Hematopoietic multipotent progenitor cell treated with erythropoietin and hydrocortisone succinate and interleukin-3 and kit ligand, for 4 days (in vitro differentiated cells): Measurements from ENCODE around the gene EIF2B2.

Experiments used
- DNase-seq: peaks from one replicate; pipeline ENCODE4 v3.0.0-alpha.2; 2015

EIF2B2 gene

DNA sequence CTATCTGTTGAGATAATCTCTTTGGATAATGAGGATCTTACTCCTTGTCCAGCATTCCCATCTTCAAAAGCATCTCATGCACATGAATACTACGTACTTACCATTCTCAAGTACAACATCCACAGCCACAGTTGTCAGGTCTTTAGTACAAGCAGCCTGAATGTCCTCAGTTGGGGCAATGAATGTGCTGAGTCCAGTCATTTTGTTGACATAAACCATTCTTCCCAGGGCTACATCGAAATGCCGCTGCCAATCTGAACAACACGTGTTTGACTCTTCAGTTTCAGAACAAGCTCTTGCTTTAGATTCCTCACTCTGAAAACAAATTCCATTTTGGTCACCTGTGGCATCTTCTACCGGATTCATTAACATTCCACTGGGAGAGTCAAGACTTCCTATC, 43.6 kb downstream of the EIF2B2 start:
- no peak for DNase-seq

DNA sequence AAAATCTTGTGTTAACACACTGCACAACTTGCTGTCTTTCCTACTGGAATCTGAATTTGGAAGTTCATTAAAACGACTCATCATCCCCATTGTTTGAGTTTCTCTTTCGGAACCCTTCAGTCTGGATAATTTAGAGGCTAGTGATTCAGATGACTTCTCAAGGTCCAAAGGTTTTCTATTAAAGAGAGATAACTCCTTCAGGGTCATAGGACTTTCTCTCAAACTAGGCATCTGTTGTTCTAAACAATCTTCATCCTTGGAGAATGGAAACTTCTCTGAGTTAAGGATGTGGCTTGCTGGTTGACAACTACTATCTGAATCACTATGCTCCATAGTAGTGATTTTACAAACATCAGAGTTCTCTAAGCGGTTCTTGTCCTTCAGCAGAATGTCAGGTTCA, 44.2 kb downstream of the EIF2B2 start:
- DNase-seq = no peak

DNA sequence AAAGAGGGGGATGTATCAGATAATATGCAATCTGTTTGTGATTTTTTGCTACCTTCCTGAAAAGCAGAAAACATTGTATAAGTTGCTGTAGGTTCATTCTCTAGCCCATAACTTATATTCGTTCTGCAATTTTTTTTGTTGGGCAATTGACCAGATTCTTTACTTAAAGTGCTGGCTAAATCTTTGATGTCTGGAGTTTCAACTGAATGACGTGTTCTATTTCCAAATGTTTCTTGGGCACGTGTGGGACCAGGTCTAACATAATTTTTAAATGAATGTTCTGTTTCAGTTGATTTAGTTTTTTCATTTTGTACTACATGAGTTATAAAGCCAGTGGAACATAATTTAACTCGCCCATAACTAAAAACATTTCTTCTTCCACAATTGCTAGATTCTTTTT, 44.8 kb downstream of the EIF2B2 start:
- no peak for DNase-seq

DNA sequence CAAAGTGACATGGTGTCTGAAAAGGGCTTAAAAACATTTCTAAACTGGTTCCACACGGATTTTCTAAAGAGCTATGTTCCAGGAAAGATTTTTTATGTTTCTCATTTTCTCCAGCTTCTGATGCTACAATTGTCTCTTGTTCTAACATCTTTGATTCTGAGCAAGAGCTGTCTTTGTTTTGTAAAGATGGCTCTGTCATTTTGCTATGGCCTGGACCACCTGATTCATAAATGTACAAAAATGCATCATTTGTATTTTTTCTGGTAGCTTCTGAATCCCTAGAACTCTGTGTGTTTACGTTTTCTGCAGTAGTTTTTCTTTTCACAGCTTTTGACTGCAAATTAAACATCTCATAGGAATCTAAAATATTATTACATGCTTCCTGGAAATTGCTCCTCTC, 45.4 kb downstream of the EIF2B2 start:
- no peak for DNase-seq

DNA sequence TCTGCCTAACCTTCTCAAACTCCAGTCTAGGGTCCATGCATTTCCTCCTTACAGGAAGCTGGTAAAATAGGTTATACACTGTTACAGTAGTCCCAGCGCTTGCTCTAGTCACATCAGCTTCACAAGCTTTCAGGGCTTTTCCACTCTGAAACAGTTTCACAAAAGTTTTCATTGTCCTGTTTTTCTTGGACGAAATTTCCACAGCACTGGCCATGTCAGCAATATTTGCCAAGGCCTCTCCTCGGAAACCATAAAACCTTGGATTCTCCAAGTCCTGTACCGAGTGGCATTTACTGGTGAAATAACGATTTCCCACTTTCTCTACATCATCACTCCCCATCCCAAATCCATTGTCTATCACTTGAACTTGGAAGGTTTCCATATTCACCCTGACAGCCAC, 46.4 kb downstream of the EIF2B2 start:
- DNase-seq = no peak

DNA sequence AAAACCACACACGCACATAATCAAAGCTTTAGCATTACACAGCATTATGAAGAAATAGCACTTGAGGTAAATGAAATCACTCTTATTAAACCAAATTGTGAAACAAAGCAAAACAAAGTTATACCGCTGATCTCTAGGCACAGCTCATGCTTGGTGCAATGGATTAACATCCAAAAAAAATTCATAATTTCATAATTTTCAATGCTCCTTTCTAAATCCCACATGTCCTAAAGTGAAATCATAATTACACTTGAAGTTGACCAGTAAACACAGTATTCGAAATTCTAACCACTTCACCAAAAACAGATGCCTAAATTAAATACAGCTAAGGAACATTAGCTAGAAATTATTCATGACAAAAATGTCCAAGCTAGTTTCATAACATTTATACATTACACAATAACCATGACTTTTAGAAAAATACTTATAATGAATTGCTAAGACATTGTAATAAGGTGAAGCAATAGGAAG, 47.0 kb downstream of the EIF2B2 start:
- peak; percentile 36 for DNase-seq

DNA sequence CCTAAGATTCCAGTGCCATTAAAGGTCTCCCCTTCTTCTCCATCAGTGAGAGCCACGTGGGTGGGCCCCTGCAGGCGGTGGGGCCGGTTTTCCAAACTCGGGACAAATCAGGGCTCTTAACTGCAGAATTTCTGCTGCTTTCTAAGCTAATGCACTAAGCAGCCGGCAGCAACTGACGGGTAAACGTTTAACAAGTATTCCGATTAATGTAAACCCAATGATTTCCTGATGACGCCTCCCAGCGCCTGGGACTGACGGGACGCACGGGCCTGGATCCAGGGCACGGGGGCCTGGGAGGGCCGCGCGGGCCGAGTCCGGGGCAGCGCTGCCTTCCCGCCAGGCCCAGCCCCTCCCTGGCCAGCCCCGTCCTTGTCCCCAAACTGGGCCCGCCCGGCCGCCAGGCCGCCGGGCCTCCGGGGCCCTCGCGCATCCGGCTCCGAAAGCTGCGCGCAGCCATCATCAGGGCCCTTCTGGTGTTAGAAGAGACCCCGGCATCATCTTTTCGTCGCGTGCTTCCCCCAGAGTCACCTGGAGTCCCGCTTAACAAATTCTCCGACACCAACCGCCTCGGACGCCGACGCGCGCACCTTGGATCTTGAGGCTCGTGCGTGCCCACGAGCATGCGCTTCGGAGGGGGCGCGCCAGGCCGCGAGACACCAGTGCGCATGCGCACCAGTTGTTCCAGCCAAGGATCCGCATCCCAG, 48.3 kb downstream of the EIF2B2 start, which contains the start of gene MLH3:
MLH3 (minus strand) TSS at position 616 of the 704 bp plus-strand sequence. CDS start 1,812 bp downstream, outside the sequence.
- DNase-seq = peak; percentile 89

DNA sequence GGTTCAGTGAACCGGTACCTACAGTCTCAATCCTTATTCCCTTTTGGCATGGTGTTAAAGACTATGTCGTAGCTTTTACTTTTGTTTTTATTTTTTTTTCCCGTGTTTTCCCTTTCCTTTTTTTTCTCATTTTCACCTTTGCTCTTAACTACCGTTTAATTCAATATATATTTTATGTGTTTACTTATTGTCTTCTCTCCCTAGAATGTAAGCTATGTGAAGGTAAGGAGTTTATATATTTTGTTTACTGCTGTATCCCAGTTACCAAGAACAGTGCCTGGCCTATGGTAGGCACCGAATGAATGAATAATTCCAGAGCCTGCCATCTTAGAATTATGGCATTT, 48.8 kb downstream of the EIF2B2 start:
- no peak for DNase-seq

DNA sequence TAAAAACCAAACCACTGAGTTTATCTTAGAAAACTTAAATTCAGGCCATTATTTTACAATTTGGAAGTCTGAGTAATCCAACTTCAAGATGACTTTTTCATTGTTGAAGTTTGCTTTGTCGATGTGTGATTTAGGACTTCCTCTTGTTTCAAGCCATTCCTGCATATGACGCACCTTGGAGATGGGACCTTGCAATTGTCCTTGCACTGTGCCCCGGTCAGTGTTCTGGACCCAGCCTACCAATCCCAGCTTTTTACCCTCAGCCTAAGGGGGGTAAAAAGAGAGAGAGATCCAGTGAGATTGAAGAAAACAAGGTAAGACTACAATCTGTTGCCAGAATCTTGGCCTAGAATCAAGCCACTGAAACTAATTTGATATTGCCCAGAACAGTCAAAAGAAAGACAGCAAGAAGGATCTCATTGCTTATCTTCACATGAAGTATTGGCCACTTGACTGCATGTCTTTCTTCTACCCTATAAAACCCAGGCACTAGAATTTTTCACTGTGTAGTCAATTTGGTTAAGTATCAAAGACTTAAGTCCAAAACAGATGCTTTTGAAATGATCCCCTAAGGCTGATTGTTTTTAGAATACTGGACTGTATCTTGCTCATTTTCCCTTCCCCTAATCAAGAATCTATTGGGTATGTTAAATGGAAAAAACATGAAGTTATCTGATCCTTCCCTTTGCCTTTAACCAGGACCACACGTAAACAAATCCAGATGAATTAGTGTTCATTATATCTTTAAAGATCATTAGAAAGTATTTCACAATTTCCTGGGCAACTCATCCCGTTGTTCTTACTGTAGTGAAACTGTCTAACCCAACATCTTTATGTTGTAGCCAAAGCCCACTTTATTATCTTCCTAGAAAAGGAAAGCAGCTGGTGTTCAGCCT, 50.9 kb downstream of the EIF2B2 start:
- DNase-seq = no peak

DNA sequence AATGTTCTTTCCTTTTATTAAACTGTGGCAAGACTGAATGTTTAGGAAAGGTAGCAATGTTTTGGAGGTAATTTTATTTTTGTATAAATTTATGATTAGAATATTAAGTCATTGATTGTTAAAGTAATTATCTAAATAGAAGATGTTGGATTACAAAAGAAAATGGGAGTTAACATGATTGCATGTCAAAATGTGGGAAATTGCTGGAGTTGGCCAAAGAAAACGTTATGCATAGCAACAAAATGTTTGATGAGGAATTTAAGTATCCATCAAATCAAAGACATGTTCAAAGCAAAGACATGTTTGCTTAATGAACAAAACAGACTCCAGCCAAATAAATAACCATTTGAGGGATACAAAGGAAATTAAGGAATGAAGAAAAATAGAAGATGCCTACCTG, 51.7 kb downstream of the EIF2B2 start:
- no peak for DNase-seq

DNA sequence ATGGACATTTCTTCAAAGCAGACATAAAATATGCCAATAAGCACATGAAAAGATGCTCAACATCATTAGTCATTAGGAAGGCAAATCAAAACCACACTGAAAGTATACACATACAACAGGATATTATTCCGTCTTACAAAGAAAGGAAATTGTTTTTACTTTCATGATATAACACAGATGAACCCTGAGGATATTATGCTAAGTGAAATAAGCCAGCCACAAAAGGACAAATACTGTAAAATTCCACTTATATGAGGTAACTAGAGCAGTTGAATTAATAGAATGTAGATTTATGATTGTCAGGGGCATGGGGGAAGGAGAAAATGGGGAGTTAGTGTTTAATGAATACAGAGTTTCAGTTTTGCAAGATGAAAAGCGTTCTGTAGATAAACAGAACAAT, 56.9 kb downstream of the EIF2B2 start:
- no peak for DNase-seq

DNA sequence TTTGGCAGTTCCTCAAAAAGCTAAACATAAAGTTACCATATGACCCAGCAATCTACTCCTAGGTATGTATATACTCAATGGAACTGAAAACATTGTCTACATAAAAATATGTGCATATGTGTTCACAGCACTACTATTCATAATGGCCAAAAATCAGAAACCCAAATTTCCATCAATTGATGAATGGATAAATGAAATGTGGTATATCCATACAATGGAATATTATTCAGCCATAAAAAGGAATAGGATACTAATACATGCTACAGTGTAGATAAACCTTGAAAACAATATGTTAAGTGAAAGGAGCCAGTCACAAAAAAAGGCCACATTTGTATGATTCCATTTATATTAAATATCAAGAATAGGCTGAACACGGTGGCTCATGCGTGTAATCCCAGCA, 57.7 kb downstream of the EIF2B2 start:
- DNase-seq = no peak
